CD14-positive monocyte (primary cell): ENCODE results near the gene MSI2. TPM values are rescaled to one million over a fixed set of nuclear protein-coding genes. Genes with fewer than 3 reads are reported as not detected.

Experiments used
- DNase-seq, 3 donors: peaks; one replicate each; pipeline ENCODE4 v3.0.0-alpha.2; 2011 to 2022
- H2AFZ ChIP-seq: 2 replicates; pipeline ENCODE4 v1.6.0; 2012; ENCODE audit warnings: mild to moderate bottlenecking, low read depth, low read length, inconsistent platforms; ENCODE audit not compliant: insufficient read depth, poor library complexity, severe bottlenecking
- H3K27ac ChIP-seq, 2 donors: 1 replicate in 1 of 2; 2 replicates in 1 of 2; pipeline ENCODE4 v1.5.1; 2012 to 2013; ENCODE audit warnings: low read length in 2 of 2, control low read depth in 1 of 2, inconsistent platforms in 1 of 2, low read depth in 1 of 2, mild to moderate bottlenecking in 1 of 2
- H3K27me3 ChIP-seq, 2 donors: one replicate each; pipeline versions ENCODE4 v1.6.0 to v1.6.1; 2011 to 2013; ENCODE audit warnings: low read length in 2 of 2; ENCODE audit not compliant: control insufficient read depth in 2 of 2, insufficient read depth in 2 of 2
- H3K36me3 ChIP-seq, 2 donors: replicated peaks in 1 of 2; 1 replicate in 1 of 2; 2 replicates in 1 of 2; pipeline versions ENCODE4 v1.5.1 to v1.6.1; 2012 to 2013; ENCODE audit warnings: low read length in 2 of 2, control low read depth in 1 of 2, inconsistent platforms in 1 of 2, mild to moderate bottlenecking in 1 of 2; ENCODE audit not compliant: insufficient read depth in 2 of 2, control insufficient read depth in 1 of 2
- H3K4me1 ChIP-seq, 2 donors: 1 replicate in 1 of 2; 2 replicates in 1 of 2; pipeline versions ENCODE4 v1.5.1 to v1.6.1; 2012 to 2013; ENCODE audit warnings: low read length in 2 of 2, control low read depth in 1 of 2, inconsistent platforms in 1 of 2, mild to moderate bottlenecking in 1 of 2, moderate library complexity in 1 of 2; ENCODE audit not compliant: insufficient read depth in 2 of 2, control insufficient read depth in 1 of 2
- H3K4me2 ChIP-seq: replicated peaks from 2 replicates; pipeline ENCODE3; 2012; ENCODE audit warnings: low read length, moderate library complexity, mild to moderate bottlenecking; ENCODE audit not compliant: poor library complexity, severe bottlenecking; ENCODE audit errors: extremely low read depth
- H3K4me3 ChIP-seq, 3 experiments: fragments of 200-600 bp in 1 of 3; sonication (generic) in 1 of 3; replicated peaks in 1 of 3; 1 replicate in 2 of 3; 2 replicates in 1 of 3; pipeline ENCODE4 v1.5.1; 2011 to 2013; ENCODE audit warnings: low read length in 3 of 3, mild to moderate bottlenecking in 3 of 3, control low read depth in 2 of 3, low read depth in 2 of 3, inconsistent platforms in 1 of 3, moderate library complexity in 1 of 3
- H3K79me2 ChIP-seq: 2 replicates; pipeline ENCODE4 v1.6.0; 2012; ENCODE audit warnings: mild to moderate bottlenecking, control low read depth, inconsistent platforms, low read length, moderate library complexity; ENCODE audit not compliant: insufficient read depth
- H3K9ac ChIP-seq: 2 replicates; pipeline ENCODE4 v1.6.0; 2017; ENCODE audit warnings: low read length, mild to moderate bottlenecking; ENCODE audit not compliant: insufficient read depth, poor library complexity, severe bottlenecking
- H3K9me3 ChIP-seq, 2 donors: replicated peaks in 1 of 2; 1 replicate in 1 of 2; 2 replicates in 1 of 2; pipeline versions ENCODE4 v1.5.1 to v1.6.1; 2012 to 2013; ENCODE audit warnings: low read length in 2 of 2, control low read depth in 1 of 2; ENCODE audit not compliant: control insufficient read depth in 1 of 2, insufficient read depth in 1 of 2
- H4K20me1 ChIP-seq: 2 replicates; pipeline ENCODE4 v1.6.0; 2012; ENCODE audit warnings: mild to moderate bottlenecking, low read length, control low read depth, moderate library complexity; ENCODE audit not compliant: insufficient read depth
- H3K27ac Mint-ChIP-seq, 7 donors: one replicate each; pipeline ENCODE4 v1.8.0; 2020; ENCODE audit warnings: mild to moderate bottlenecking in 7 of 7, mixed read lengths in 7 of 7, moderate library complexity in 6 of 7, inconsistent platforms in 2 of 7
- H3K27me3 Mint-ChIP-seq, 3 donors: one replicate each; pipeline ENCODE4 v1.8.0; 2021 to 2022; ENCODE audit warnings: low read depth in 3 of 3, mild to moderate bottlenecking in 3 of 3, mixed read lengths in 3 of 3, moderate library complexity in 3 of 3, inconsistent platforms in 1 of 3
- H3K36me3 Mint-ChIP-seq, 2 donors: one replicate each; pipeline ENCODE4 v1.8.0; 2020; ENCODE audit warnings: mixed read lengths in 2 of 2, inconsistent platforms in 1 of 2, mild to moderate bottlenecking in 1 of 2
- H3K4me1 Mint-ChIP-seq: one replicate; pipeline ENCODE4 v1.8.0; 2020; ENCODE audit warnings: mild to moderate bottlenecking, mixed read lengths
- H3K4me3 Mint-ChIP-seq, 2 donors: one replicate each; pipeline ENCODE4 v1.8.0; 2020; ENCODE audit warnings: mild to moderate bottlenecking in 2 of 2, mixed read lengths in 2 of 2, moderate library complexity in 1 of 2
- H3K9me3 Mint-ChIP-seq, 7 donors: one replicate each; pipeline ENCODE4 v1.8.0; 2020 to 2022; ENCODE audit warnings: mixed read lengths in 7 of 7, mild to moderate bottlenecking in 6 of 7, moderate library complexity in 6 of 7, inconsistent platforms in 2 of 7
- WGBS: methylation state at CpG from one replicate; pipeline ENCODE4 v1.1.5; 2013; ENCODE audit warnings: missing lambda C conversion rate; ENCODE audit not compliant: insufficient coverage; 5-methylcytosine and 5-hydroxymethylcytosine counted together
- intact Hi-C, 2 donors: fragments of 100-400 bp; cut with micrococcal nuclease; formaldehyde crosslinking; loops; one replicate each; pipeline versions ENCODE4 v1.15.0 to v1.15.1; 2023
- polyA plus RNA-seq, 3 donors: library from polyadenylated mRNA; depleted of rRNA in 1 of 3; unstranded in 2 of 3; stranded (reverse) in 1 of 3; fragments of 300-500 nt in 2 of 3; fragments of >200 nt in 1 of 3; fragmentation: Illumina TruSeq in 2 of 3; gene quantifications; 1 replicate in 2 of 3; 2 replicates in 1 of 3; pipeline ENCODE4 v1.2.3, GENCODE V29; 2012 to 2021
- TF ChIP-seq, protein P1 (sequence below): fragments of 200-600 bp; IDR thresholded peaks from one replicate; pipeline ENCODE4 v1.8.0; 2022; ENCODE audit warnings: antibody characterized with exemption, mild to moderate bottlenecking

The MSI2 gene
- polyA plus RNA-seq, 3 donors = 0.20 to 6.6 (median 0.37) TPM

DNA sequence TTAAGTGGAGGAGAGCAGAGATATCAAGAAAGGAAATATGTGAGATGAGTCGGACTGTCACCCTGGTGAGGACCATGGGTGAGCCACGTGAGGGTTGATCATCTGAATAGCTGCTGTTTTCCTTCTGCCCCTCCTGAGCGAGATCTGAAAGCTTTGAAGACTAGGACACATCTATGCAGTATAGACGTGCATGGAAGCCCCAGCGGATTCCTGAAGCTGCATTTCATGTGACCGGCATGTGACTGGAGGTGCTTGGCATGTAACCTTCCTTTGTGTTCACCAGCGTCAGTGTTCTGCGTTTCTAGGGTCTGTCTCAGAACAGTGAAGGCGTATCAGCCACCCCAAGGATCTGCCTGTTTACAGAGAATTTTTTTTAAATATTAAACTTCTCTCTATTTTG is 75.1 kb downstream of the MSI2 start:
- no peaks in the 10 kb centered on the region for H3K4me1 Mint-ChIP-seq
- H3K4me3 Mint-ChIP-seq = no peak overlapping the region
- no peaks in the 10 kb centered on the region for H3K9me3 ChIP-seq
- 92% methylated on average over 6 of the region's 9 CpGs for WGBS
- no peaks in the 10 kb centered on the region for H3K4me1 ChIP-seq
- no peaks in the 10 kb centered on the region for H3K79me2 ChIP-seq
- peaks cover 0 to 16% (median 14%) of the 10 kb centered on the region in 3 donors for H3K27me3 Mint-ChIP-seq
- H3K27ac ChIP-seq = no peak overlapping the region
- no peak overlapping the region for H3K27ac Mint-ChIP-seq
- no peak overlapping the region for H2AFZ ChIP-seq
- peaks cover 0 to 7% of the 10 kb centered on the region in 2 donors for H3K36me3 Mint-ChIP-seq
- H3K4me3 ChIP-seq = no peak overlapping the region
- intact Hi-C loops = no loop called here
- DNase-seq = no peak
- no peak overlapping the region for H3K4me2 ChIP-seq
- no peaks in the 10 kb centered on the region for H3K9me3 Mint-ChIP-seq
- no peaks in the 10 kb centered on the region for H3K27me3 ChIP-seq
- no peaks in the 10 kb centered on the region for H3K36me3 ChIP-seq
- TF ChIP-seq, protein P1, sequence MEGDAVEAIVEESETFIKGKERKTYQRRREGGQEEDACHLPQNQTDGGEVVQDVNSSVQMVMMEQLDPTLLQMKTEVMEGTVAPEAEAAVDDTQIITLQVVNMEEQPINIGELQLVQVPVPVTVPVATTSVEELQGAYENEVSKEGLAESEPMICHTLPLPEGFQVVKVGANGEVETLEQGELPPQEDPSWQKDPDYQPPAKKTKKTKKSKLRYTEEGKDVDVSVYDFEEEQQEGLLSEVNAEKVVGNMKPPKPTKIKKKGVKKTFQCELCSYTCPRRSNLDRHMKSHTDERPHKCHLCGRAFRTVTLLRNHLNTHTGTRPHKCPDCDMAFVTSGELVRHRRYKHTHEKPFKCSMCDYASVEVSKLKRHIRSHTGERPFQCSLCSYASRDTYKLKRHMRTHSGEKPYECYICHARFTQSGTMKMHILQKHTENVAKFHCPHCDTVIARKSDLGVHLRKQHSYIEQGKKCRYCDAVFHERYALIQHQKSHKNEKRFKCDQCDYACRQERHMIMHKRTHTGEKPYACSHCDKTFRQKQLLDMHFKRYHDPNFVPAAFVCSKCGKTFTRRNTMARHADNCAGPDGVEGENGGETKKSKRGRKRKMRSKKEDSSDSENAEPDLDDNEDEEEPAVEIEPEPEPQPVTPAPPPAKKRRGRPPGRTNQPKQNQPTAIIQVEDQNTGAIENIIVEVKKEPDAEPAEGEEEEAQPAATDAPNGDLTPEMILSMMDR = no peak
- H4K20me1 ChIP-seq = peaks cover 14% of the 10 kb centered on the region
- no peak overlapping the region for H3K9ac ChIP-seq

DNA sequence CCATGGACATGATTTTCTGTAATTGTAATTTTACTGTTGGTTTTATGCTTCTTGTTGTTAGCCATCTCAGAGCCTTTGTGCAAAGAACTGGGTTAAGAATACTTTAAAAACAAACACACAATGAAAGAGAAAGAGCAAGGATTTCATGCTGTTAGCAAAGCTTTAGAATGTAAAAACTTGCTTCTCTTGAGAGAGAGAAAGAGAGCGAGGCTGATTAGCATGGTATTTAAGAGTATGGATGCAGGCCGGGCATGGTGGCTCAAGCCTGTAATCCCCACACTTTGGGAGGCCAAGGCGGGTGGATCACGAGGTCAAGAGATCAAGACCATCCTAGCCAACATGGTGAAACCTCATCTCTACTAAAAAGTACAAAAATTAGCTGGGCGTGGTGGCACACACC is 76.2 kb downstream of the MSI2 start:
- Histone ChIP-seq H3K4me3 (no peak overlapping the region), H3K27ac (no peak overlapping the region), H3K9ac (no peak overlapping the region), H3K4me1 (no peaks in the 10 kb centered on the region), H4K20me1 (peaks cover 18% of the 10 kb centered on the region), H3K79me2 (no peaks in the 10 kb centered on the region), H2AFZ (no peak overlapping the region), H3K9me3 (no peaks in the 10 kb centered on the region), H3K4me2 (no peak overlapping the region), H3K27me3 (peaks cover 0 to 5% of the 10 kb centered on the region in 2 donors), H3K36me3 (no peaks in the 10 kb centered on the region)
- H3K9me3 Mint-ChIP-seq = peaks cover 0 to 4% (median 3%) of the 10 kb centered on the region in 7 donors
- TF ChIP-seq, protein P1 = no peak
- no peak overlapping the region for H3K27ac Mint-ChIP-seq
- peaks cover 7 to 24% (median 20%) of the 10 kb centered on the region in 3 donors for H3K27me3 Mint-ChIP-seq
- intact Hi-C loops = no loop called here
- no peaks in the 10 kb centered on the region for H3K4me1 Mint-ChIP-seq
- DNase-seq = no peak
- H3K4me3 Mint-ChIP-seq = no peak overlapping the region
- peaks cover 3 to 10% of the 10 kb centered on the region in 2 donors for H3K36me3 Mint-ChIP-seq
- WGBS = no CpG with 5 or more reads among the region's 5 CpGs
